ACC112 (cell line): ENCODE measurements around the gene PROM2.

Source experiments
- H2AFZ ChIP-seq: fragments of 200-600 bp; sonication (generic); one replicate; pipeline ENCODE4 v1.6.0; 2017; ENCODE audit warnings: antibody characterized with exemption, low read length; ENCODE audit not compliant: unreplicated experiment
- H3K27ac ChIP-seq: fragments of 200-600 bp; sonication (generic); 2 replicates; pipeline ENCODE4 v1.5.1; 2014; ENCODE audit warnings: low read depth, mild to moderate bottlenecking, antibody characterized with exemption, low read length, moderate library complexity
- H3K27me3 ChIP-seq: fragments of 200-600 bp; sonication (generic); 2 replicates; pipeline ENCODE4 v1.6.1; 2014; ENCODE audit warnings: mild to moderate bottlenecking, antibody characterized with exemption, low read length, moderate library complexity, mixed read lengths; ENCODE audit not compliant: insufficient read depth
- H3K36me3 ChIP-seq: fragments of 200-600 bp; sonication (generic); 2 replicates; pipeline ENCODE4 v1.6.1; 2016; ENCODE audit warnings: mild to moderate bottlenecking, antibody characterized with exemption, low read length, moderate library complexity, mixed read lengths; ENCODE audit not compliant: insufficient read depth
- H3K4me1 ChIP-seq: fragments of 200-600 bp; sonication (generic); one replicate; pipeline ENCODE4 v1.6.1; 2016; ENCODE audit warnings: low read length, mixed read lengths; ENCODE audit not compliant: insufficient read depth, unreplicated experiment, control insufficient read depth
- H3K4me3 ChIP-seq: fragments of 200-600 bp; sonication (generic); 2 replicates; pipeline ENCODE4 v1.5.1; 2014; ENCODE audit warnings: mild to moderate bottlenecking, low read depth, low read length
- H3K79me2 ChIP-seq: fragments of 200-600 bp; sonication (generic); one replicate; pipeline ENCODE4 v1.6.0; 2016; ENCODE audit warnings: low read length; ENCODE audit not compliant: control insufficient read depth, unreplicated experiment, insufficient read depth

PROM2 gene

DNA sequence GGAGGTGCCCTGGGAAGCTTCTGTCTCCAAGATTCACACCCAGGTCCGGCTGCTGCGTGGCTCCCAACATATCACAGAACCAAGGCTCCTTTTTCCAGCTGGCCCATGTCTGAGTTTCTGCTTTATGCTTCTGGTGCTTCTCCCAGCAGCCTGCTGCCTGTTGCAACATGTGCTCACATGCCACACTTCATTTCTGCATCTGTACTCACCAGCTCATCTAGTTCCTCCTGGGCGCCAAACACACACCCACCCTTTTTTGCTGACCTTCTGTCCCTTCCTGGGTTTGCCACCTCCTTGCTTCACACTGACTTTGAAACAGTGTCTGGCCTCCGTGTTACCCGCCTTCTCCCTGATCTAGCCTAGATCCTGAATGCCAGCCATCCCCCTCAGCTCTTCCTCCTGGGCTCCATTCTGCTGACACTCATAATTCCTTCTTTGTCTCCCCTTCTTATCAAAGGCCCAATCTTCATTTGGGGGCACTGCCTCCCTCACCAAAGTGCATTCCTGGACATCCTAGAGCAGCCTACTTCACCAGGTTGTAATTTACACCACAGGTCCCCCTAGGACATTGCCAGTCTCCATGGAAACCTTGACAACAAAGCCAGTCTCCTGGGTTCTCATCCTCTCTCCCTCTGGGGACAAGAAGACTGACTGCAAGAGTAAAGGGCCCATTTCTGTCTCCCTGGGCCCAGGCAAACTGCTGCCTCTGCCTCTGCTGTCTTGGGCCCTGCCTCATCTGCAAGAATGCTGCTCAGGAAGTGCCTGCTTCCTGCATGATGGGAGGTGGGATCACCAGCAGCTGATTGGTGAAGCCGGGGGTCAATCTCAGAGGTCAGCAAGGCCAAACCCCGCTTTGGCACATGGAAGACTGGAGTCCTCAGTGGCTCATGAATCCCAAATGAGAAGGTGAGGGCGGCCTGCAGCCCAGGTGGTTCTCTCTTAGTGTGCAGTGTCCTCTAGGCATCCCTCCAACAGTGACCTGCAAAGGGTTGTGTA lies 13.9 kb upstream of the PROM2 start:
- Histone ChIP-seq H3K27ac (no peak overlapping the region), H3K27me3 (peaks cover 20% of the 10 kb centered on the region; the same call in 1 of the 2 replicates), H3K36me3 (no peaks in the 10 kb centered on the region), H3K4me3 (no peak overlapping the region), H2AFZ (no peak overlapping the region), H3K4me1 (peaks cover 7% of the 10 kb centered on the region), H3K79me2 (no peaks in the 10 kb centered on the region)

DNA sequence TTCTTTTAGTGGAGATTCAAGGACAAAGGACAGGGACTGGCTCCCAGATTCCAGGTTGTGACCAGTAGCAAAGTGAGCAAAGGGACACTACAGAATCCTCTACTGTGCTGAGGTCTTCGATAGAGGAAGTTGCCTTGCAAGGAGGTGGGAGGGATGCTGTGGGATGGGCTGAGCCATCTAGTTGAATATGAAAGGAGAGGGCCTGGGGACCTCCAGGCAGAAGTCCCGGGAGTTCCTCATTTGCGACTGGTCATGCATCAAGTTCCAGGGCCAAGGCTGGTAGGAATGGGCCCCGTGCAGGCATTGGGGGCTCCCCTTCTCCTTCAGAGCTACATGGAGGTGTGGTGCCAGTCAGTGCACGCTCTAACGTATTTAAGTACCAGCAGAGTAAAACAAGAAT lies 12.6 kb upstream of the PROM2 start:
- peaks cover 7% of the 10 kb centered on the region for H3K4me1 ChIP-seq
- H3K79me2 ChIP-seq, result no peaks in the 10 kb centered on the region
- H3K36me3 ChIP-seq, result no peaks in the 10 kb centered on the region
- H2AFZ ChIP-seq, result no peak overlapping the region
- H3K27ac ChIP-seq, result no peak overlapping the region
- H3K27me3 ChIP-seq, result peaks cover 30% of the 10 kb centered on the region
- H3K4me3 ChIP-seq, result no peak overlapping the region

DNA sequence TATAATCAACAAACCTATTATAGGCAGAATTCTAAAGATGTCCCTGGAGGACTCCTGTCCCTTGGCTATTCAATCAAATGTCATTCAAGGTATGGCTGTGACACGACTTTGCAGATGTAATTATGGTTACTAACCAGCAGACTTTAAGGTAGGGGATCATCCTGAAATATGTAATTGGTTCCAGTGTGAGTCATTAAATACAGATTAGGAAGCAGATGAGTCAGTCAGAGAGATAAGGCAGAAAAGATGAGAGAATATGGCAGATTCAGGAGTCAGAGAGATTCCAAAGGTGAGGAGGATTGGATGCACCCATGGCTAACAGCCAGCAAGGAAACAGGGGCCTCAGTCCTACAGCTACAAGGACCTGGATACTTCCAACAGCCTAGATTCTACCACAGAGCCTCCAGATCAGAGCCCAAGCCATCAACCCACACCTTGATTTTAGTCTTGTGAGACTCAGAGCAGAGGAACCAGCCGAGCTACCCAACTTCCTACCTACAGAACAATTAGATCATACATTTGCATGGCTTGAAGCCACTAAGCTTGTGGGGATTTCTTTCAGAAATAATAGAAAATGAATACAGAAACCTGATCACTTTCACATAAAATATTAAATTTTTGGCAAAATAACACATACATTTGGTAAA lies 11.2 kb upstream of the PROM2 start:
- Histone ChIP-seq H3K27me3 (peaks cover 32% of the 10 kb centered on the region), H3K27ac (no peak overlapping the region), H3K4me1 (peaks cover 7% of the 10 kb centered on the region), H3K79me2 (no peaks in the 10 kb centered on the region), H3K4me3 (no peak overlapping the region), H2AFZ (no peak overlapping the region), H3K36me3 (no peaks in the 10 kb centered on the region)

DNA sequence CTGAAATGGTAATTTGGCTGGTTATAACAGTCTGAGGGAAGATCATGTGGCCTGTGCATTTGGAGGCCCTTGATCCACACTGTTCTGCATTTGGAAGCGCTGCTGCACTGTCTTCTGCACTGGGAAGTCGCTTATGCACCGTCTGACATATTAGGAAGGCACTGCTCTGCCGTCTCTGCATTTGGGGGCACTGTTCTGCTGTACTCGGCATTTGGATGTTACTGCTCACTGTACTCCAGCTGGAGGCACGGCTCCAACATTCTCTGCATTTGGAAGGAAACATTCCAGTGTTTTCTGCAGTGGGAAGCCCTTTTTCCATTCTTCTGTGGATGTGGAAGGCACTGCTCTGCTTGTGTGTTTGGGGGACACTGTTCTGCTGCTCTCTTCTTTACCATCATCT lies 9.6 kb upstream of the PROM2 start:
- Histone ChIP-seq H3K4me3 (no peak overlapping the region), H3K4me1 (peaks cover 7% of the 10 kb centered on the region), H3K79me2 (no peaks in the 10 kb centered on the region), H3K27ac (no peak overlapping the region), H3K36me3 (no peaks in the 10 kb centered on the region), H2AFZ (no peak overlapping the region), H3K27me3 (peaks cover 16% of the 10 kb centered on the region)

GRCh38 chr2:95265182-95265581 lies 9.1 kb upstream of the PROM2 start:
- H3K79me2 ChIP-seq, result no peaks in the 10 kb centered on the region
- H3K27ac ChIP-seq, result no peak overlapping the region
- no peak overlapping the region for H3K4me3 ChIP-seq
- peaks cover 16% of the 10 kb centered on the region for H3K27me3 ChIP-seq
- H3K36me3 ChIP-seq, result no peaks in the 10 kb centered on the region
- H3K4me1 ChIP-seq, result peaks cover 7% of the 10 kb centered on the region
- no peak overlapping the region for H2AFZ ChIP-seq

DNA sequence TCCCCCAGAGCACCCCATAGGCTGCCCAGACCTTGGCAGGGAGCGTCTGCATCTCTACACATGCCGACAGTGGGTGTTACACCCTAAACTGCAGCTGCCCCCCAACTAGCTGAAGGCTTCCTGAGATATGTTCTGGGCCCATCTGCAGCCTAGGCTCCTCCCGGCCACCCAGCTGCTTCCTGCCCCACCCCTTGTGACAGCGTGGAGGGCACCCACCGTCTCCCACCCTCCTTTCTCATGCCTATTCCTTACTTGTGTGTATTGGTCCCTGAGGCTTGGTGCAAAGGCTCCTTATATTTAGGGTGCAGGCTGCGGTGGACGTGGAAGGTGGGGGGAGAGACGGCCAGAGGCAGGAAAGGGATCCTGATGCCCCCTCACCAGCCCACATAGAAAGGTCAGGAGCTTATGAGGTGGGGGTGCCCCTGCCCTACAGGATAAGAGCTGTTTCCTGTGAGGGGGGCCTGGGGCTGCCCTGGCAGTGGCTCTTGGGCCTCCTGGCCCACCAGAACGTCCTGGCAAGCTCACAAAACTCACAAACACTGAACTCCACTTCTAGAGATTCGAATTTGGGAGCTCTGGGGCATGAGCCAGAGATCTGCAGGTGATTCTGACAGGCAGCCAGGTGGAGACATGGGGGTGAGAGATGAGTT lies 7.3 kb upstream of the PROM2 start:
- no peak overlapping the region for H3K4me3 ChIP-seq
- no peaks in the 10 kb centered on the region for H3K79me2 ChIP-seq
- no peak overlapping the region for H2AFZ ChIP-seq
- peaks cover 7% of the 10 kb centered on the region for H3K4me1 ChIP-seq
- no peaks in the 10 kb centered on the region for H3K36me3 ChIP-seq
- H3K27ac ChIP-seq, result no peak overlapping the region
- H3K27me3 ChIP-seq, result peaks cover 16% of the 10 kb centered on the region

DNA sequence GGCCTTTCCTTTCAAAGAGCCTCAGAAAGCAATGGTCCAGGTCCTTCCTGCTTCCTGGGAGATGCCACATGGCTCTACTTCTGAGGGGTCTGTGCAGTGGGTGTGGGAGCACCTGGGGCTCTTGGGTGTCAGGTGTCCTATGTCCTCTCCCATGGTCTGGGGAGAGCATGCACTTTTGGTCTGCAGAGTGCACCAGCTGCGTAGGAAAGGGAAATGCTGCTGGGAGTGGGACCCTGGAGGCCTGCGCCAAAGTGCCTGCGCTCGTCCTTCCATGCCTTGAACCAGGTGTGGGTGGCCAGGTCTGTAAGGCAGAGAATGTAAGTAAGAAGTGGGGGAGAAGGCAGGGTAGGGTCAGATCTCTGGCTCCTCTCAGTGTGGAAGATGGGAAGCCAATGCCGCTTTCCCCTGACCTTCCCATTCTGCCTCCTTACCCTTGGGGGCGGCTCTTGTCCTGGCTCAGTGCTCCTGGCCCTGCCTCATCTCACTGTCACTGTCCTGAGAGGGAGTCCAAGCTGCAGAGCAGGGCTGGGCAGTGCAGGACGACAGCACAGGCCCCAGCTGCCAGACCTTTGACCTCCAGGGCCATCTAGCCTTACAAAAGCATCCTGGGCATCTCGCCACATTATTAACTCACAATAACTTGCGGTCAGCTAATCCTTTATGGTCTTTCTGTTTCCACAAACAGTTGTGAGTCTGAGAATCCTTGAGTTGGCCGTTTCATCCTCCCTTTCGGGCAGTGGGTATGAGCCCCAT lies 6.6 kb upstream of the PROM2 start:
- peaks cover 16% of the 10 kb centered on the region for H3K27me3 ChIP-seq
- H3K27ac ChIP-seq, result no peak overlapping the region
- H3K4me1 ChIP-seq, result peaks cover 6% of the 10 kb centered on the region
- no peak overlapping the region for H2AFZ ChIP-seq
- no peaks in the 10 kb centered on the region for H3K79me2 ChIP-seq
- H3K4me3 ChIP-seq, result no peak overlapping the region
- no peaks in the 10 kb centered on the region for H3K36me3 ChIP-seq

- peaks cover 16% of the 10 kb centered on the region for H3K27me3 ChIP-seq
- H3K36me3 ChIP-seq, result no peaks in the 10 kb centered on the region
- no peaks in the 10 kb centered on the region for H3K79me2 ChIP-seq
- H3K27ac ChIP-seq, result no peak overlapping the region
- H2AFZ ChIP-seq, result no peak overlapping the region
- no peaks in the 10 kb centered on the region for H3K4me1 ChIP-seq
- no peak overlapping the region for H3K4me3 ChIP-seq
Observed at GRCh38 chr2:95268211-95269035, 5.8 kb upstream of the PROM2 start.

DNA sequence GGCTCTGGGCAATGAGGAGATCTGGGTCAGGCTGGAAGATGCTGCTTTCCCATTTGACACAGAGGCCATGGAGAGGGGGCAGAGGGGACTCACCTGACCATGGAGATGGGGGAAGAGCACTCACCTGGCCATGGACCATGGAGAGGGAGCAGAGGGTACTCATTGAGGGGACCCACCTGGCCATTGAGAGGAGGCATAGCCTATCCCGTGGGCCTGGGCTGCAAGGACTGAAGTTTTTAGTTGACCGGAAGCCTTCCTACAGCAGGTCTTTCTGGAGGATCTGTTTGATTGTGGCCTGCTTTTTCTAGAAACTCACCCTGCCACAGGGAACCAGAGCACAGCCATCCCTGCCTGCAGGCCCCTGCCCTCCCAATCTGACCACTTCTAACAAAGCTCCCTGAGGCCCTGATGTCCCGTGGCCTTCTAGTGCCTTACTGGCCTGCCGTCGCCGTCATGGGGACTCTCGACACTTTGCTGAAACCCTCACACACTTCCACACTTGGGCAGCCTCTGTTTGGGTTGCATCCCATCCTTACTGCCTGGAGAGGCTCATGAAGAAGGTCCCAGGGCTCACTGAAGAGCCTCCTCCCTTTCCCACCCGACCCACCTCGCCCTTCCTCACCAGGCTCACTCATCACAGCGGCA lies 5.1 kb upstream of the PROM2 start:
- H3K4me1 ChIP-seq, result no peaks in the 10 kb centered on the region
- H3K27ac ChIP-seq, result no peak overlapping the region
- H3K27me3 ChIP-seq, result peaks cover 16% of the 10 kb centered on the region
- no peak overlapping the region for H2AFZ ChIP-seq
- no peaks in the 10 kb centered on the region for H3K36me3 ChIP-seq
- no peak overlapping the region for H3K4me3 ChIP-seq
- H3K79me2 ChIP-seq, result no peaks in the 10 kb centered on the region
